Upper lobe of right lung (tissue), 1 donor: ENCODE measurements around the gene KRTDAP. TPM values are rescaled to one million over a fixed set of nuclear protein-coding genes. Genes with fewer than 3 reads are reported as not detected.

Source experiments
- ATAC-seq: fragments of 200-7000 bp; cut with Tn5 transposase; one replicate; pipeline ENCODE4 v1.9.1; 2020; ENCODE audit warnings: mild to moderate bottlenecking, moderate library complexity
- DNase-seq: peaks from one replicate; pipeline ENCODE4 v3.0.0-alpha.2; 2020
- H3K27ac ChIP-seq: fragments of 200-600 bp; one replicate; pipeline ENCODE4 v1.8.0; 2022
- H3K27me3 ChIP-seq: fragments of 200-600 bp; one replicate; pipeline ENCODE4 v1.8.0; 2022; ENCODE audit warnings: mild to moderate bottlenecking
- H3K36me3 ChIP-seq: fragments of 200-600 bp; one replicate; pipeline ENCODE4 v1.8.0; 2022
- H3K4me1 ChIP-seq: fragments of 200-600 bp; one replicate; pipeline ENCODE4 v1.8.0; 2022
- H3K4me3 ChIP-seq: fragments of 200-600 bp; one replicate; pipeline ENCODE4 v1.8.0; 2022; ENCODE audit warnings: mild to moderate bottlenecking
- H3K9me3 ChIP-seq: fragments of 200-600 bp; one replicate; pipeline ENCODE4 v1.8.0; 2022
- intact Hi-C: fragments of 100-400 bp; cut with DNase I; formaldehyde crosslinking; loops from one replicate; pipeline ENCODE4 v1.11.0; 2022
- total RNA-seq: library from RNA; stranded (reverse); fragmentation: NEBNext Ultra II Directional; extraction: Animal tissue kit (Norgen Biotek cat#: 25700); gene quantifications from one replicate; pipeline ENCODE4 v1.2.1, GENCODE V29; 2021
- TF ChIP-seq, protein P1 (sequence below): fragments of 200-600 bp; IDR thresholded peaks from one replicate; pipeline ENCODE4 v1.8.0; 2022; ENCODE audit warnings: antibody characterized with exemption
- donor health status: DM: no; HTN: yes; CAD: no; lungs with severe emphysema.

Gene KRTDAP
- total RNA-seq, 1 donor from 2014 or later: not detected

DNA sequence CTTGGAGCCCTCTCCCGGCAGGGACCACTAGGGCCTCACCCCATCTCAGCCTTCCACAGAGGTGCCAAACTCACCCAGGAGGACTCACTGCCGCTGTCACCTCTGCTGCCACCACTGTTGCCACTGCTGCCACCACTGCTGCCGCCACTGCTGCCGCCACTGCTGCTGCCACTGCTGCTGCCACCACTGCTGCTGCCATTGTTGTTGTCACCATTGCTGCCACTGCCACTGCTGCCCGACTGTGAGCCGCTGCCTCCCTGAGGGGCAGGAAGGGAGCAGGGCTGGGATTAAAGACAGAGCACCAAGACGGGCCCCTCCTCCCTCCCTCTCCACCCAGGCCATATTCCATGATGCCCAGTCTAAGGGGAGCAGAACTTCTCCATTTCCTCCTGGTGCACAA lies 21.1 kb upstream of the KRTDAP start:
- no peaks in the 10 kb centered on the region for H3K4me1 ChIP-seq
- no peaks in the 10 kb centered on the region for H3K36me3 ChIP-seq
- peaks cover 29% of the 10 kb centered on the region for H3K27me3 ChIP-seq
- ATAC-seq (no peak), DNase-seq (no peak)
- intact Hi-C loops: no loop called here
- H3K9me3 ChIP-seq: no peaks in the 10 kb centered on the region
- TF ChIP-seq, protein P1, sequence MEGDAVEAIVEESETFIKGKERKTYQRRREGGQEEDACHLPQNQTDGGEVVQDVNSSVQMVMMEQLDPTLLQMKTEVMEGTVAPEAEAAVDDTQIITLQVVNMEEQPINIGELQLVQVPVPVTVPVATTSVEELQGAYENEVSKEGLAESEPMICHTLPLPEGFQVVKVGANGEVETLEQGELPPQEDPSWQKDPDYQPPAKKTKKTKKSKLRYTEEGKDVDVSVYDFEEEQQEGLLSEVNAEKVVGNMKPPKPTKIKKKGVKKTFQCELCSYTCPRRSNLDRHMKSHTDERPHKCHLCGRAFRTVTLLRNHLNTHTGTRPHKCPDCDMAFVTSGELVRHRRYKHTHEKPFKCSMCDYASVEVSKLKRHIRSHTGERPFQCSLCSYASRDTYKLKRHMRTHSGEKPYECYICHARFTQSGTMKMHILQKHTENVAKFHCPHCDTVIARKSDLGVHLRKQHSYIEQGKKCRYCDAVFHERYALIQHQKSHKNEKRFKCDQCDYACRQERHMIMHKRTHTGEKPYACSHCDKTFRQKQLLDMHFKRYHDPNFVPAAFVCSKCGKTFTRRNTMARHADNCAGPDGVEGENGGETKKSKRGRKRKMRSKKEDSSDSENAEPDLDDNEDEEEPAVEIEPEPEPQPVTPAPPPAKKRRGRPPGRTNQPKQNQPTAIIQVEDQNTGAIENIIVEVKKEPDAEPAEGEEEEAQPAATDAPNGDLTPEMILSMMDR: no peak
- no peak overlapping the region for H3K4me3 ChIP-seq
- no peak overlapping the region for H3K27ac ChIP-seq

DNA sequence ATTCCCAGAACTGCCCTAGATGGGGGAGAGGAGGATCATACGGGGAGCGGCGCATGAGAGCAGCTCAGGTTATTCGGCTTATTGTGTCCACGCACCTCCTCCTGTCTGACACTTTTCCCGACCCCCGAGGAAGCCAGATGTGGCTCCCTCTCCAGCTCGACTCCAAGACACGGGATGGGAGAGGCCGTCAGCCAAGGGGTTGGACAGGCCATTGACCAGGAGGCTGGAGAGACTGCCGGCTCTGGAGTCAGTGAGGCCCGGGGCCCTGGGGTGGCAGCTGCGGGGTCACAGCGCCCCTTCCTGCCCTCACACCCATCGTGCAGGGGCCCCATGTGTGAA lies 20.3 kb upstream of the KRTDAP start:
- no peaks in the 10 kb centered on the region for H3K9me3 ChIP-seq
- H3K27ac ChIP-seq: no peak overlapping the region
- DNase-seq (no peak), ATAC-seq (peak; percentile 0)
- peak overlapping the region; percentile 50 for H3K4me3 ChIP-seq
- no peaks in the 10 kb centered on the region for H3K36me3 ChIP-seq
- intact Hi-C loops: no loop called here
- H3K4me1 ChIP-seq: no peaks in the 10 kb centered on the region
- TF ChIP-seq, protein P1: peak; percentile 4
- H3K27me3 ChIP-seq: peaks cover 29% of the 10 kb centered on the region

- TF ChIP-seq, protein P1: peak; percentile 98
- Histone ChIP-seq H3K27ac (peak overlapping the region; percentile 86), H3K36me3 (no peaks in the 10 kb centered on the region), H3K4me3 (peak overlapping the region; percentile 50), H3K9me3 (no peaks in the 10 kb centered on the region), H3K4me1 (no peaks in the 10 kb centered on the region), H3K27me3 (peaks cover 29% of the 10 kb centered on the region)
- peak; percentile 94 for DNase-seq
- intact Hi-C loops: no loop called here
- ATAC-seq: peak; percentile 93
Observed at GRCh38 chr19:35509861-35510625, 19.8 kb upstream of the KRTDAP start.

DNA sequence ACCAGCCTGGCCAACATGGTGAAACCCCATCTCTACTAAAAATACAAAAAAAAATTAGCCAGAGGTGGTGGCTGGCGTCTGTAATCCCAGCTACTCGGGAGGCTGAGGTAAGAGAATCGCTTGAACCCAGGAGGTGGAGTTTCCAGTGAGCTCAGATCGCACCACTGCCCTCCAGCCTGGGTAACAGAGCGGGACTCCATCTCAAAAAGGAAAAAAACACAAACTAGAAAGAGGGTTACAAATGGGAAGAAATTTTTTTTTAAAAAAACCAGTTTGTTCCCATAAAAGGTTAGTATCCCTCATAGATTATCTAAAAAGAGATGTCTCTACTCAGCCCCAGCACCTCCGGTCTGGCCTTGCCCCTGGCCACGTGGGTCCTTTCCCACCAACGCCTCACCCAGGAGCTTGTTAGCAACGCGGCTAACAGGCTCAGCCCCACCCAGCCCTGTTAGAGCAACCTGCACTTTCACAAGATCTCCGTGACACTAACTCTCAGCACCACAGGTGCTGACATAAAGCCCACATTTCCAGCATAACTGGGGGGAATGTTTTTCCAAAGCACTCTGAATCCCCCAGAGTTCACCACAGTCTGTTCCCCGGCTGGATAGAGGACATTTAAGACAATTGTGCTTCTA lies 18.9 kb upstream of the KRTDAP start:
- DNase-seq: peak; percentile 85
- TF ChIP-seq, protein P1: no peak
- peaks cover 25% of the 10 kb centered on the region for H3K27me3 ChIP-seq
- peak; percentile 79 for ATAC-seq
- H3K9me3 ChIP-seq: no peaks in the 10 kb centered on the region
- peak overlapping the region; percentile 86 for H3K27ac ChIP-seq
- no peaks in the 10 kb centered on the region for H3K4me1 ChIP-seq
- intact Hi-C loops: no loop called here
- H3K4me3 ChIP-seq: peak overlapping the region; percentile 50
- no peaks in the 10 kb centered on the region for H3K36me3 ChIP-seq

GRCh38 chr19:35508129-35508528 lies 17.9 kb upstream of the KRTDAP start:
- ATAC-seq (no peak), DNase-seq (no peak)
- Histone ChIP-seq H3K4me1 (no peaks in the 10 kb centered on the region), H3K36me3 (no peaks in the 10 kb centered on the region), H3K27me3 (peaks cover 15% of the 10 kb centered on the region), H3K4me3 (no peak overlapping the region), H3K9me3 (no peaks in the 10 kb centered on the region), H3K27ac (no peak overlapping the region)
- intact Hi-C loops: no loop called here
- TF ChIP-seq, protein P1: no peak
